Thyroid gland (tissue), 4 donors: ENCODE measurements around the gene WDR4. TPM values are rescaled to one million over a fixed set of nuclear protein-coding genes. Genes with fewer than 3 reads are reported as not detected.
"Not testable (repeated sequence)": the region's sequence is repeated elsewhere in the genome, so short reads cannot be mapped to it uniquely, and the experiment has no call there.

Experiments
- DNase-seq, 2 donors: peaks; one replicate each; pipeline ENCODE4 v3.0.0-alpha.2; 2019
- H3K27ac ChIP-seq, 3 donors: fragments of 200-600 bp; sonication (generic); 1 replicate in 2 of 3; 2 replicates in 1 of 3; pipeline ENCODE4 v1.5.1; 2016 to 2019; ENCODE audit warnings: mild to moderate bottlenecking in 1 of 3, moderate library complexity in 1 of 3
- H3K27me3 ChIP-seq: fragments of 200-600 bp; sonication (generic); one replicate; pipeline ENCODE4 v1.5.1; 2019
- H3K36me3 ChIP-seq, 2 donors: fragments of 200-600 bp; sonication (generic); one replicate each; pipeline ENCODE4 v1.5.1; 2016 to 2019
- H3K4me1 ChIP-seq, 2 donors: fragments of 200-600 bp; sonication (generic); one replicate each; pipeline ENCODE4 v1.5.1; 2017 to 2019
- H3K4me3 ChIP-seq, 3 donors: fragments of 200-600 bp; sonication (generic); replicated peaks in 1 of 3; 1 replicate in 2 of 3; 2 replicates in 1 of 3; pipeline ENCODE4 v1.5.1; 2016; ENCODE audit warnings: mild to moderate bottlenecking in 1 of 3
- H3K9me3 ChIP-seq: fragments of 200-600 bp; sonication (generic); one replicate; pipeline ENCODE4 v1.5.1; 2017
- CTCF ChIP-seq, 6 experiments: fragments of 200-600 bp in 3 of 6; fragments of 450-650 bp in 3 of 6; sonication (generic) in 3 of 6; IDR thresholded peaks; one replicate each; pipeline ENCODE4 v1.5.1; 2016 to 2019; ENCODE audit warnings: antibody characterized with exemption in 6 of 6, mild to moderate bottlenecking in 2 of 6, inconsistent platforms in 1 of 6, moderate library complexity in 1 of 6
- POLR2A ChIP-seq, 2 donors: fragments of 450-650 bp; IDR thresholded peaks; one replicate each; pipeline ENCODE4 v1.6.1; 2017; ENCODE audit warnings: antibody characterized with exemption in 2 of 2, mild to moderate bottlenecking in 2 of 2, moderate library complexity in 1 of 2
- WGBS, 2 donors: methylation state at CpG; one replicate each; pipeline ENCODE4 v1.1.5; 2017; 5-methylcytosine and 5-hydroxymethylcytosine counted together
- intact Hi-C: fragments of 100-400 bp; cut with DNase I; formaldehyde crosslinking; loops from one replicate; pipeline ENCODE4 v1.15.1; 2023
- total RNA-seq, 4 donors: library from RNA; depleted of rRNA; stranded (reverse); fragments of >200 nt; gene quantifications; one replicate each; pipeline ENCODE4 v1.2.3, GENCODE V29; 2016

The WDR4 gene
- total RNA-seq, 4 donors from 2014 or later, result 8.1 to 13.2 (median 10.9) TPM

DNA sequence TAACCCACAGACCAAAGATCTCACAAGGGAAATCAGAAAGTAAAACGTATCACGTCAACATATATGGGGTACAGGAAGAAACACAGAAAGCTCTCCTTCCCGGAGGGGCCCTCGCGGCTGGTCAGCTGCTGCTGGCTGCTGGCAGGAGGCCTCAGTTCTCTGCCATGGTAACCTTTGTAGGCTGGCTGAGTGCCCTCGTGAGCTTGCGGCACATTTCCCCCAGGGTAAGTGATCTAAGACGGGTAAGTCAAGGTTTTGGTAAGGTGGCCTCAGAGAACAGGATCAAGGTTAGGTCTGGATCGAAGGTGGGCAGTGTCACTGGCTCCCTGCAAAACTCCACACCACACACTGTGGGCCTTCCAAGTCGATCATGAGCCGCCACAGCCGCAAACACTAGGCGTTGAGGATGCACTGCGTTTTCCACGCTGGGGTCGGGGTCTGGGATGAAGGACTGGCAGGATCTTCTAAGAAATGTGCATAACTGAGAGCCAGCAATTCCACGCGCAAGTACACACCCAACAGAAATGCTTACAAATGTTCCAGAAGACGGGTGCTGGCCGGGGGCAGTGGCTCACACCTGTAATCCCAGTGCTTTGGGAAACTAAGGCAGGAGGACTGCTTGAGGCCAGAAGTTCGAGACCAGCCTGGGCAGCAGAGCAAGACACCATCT is 33.9 kb downstream of the WDR4 start:
- Histone ChIP-seq H3K27me3 (no peaks in the 10 kb centered on the region), H3K27ac (peak overlapping the region; percentile 53 to 70 (median 65)), H3K4me3 (no peak overlapping the region), H3K36me3 (peaks cover 13 to 17% of the 10 kb centered on the region in 2 donors), H3K9me3 (no peaks in the 10 kb centered on the region), H3K4me1 (peaks cover 14 to 15% of the 10 kb centered on the region in 2 donors)
- TF ChIP-seq POLR2A (IDR thresholded peaks at IDR 0.05) (no peak), CTCF (IDR thresholded peaks at IDR 0.05) (no peak)
- peak; percentile 80 to 83 for DNase-seq
- WGBS, 2 donors, result 76 to 80% methylated on average over 21 of the region's 21 CpGs
- intact Hi-C loops, result loop anchor here (10.0 kb wide), 1 partner anchor 59 kb away; no protein-coding TSS in a partner anchor

DNA sequence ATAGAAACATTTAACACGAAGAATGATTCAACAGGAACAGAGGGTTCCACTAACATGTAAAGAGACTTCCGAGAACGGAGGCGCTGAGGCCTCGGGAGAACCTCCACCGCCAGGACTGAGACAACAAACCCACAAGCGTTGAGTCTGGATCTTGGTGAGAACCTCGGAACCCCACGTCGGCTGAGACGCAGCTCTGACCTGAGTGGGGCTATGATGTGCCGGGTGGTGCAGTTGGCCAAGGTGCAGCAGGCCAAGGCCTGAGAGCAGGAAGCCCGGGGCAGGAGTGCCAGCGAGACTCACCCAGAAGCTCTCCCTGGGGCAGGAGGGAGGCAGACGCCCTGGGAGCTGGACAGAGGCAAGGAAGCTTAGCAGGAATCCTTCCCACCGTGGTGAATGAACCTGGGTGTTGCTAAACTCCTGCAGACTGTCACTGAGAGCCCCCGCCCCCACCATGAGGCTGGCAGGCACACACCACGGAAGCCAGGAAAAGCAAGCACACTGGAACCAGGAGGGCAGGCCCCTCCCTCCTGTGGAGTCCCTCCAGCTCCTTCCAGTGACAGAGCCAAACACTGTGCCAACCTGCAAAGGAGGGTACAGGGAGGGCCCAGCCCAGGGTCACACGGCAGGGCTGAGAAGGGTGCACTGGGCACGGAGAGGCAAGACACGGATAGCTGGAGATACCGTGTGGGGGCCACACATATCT is 34.8 kb downstream of the WDR4 start:
- Histone ChIP-seq H3K27me3 (no peaks in the 10 kb centered on the region), H3K4me1 (peaks cover 14 to 15% of the 10 kb centered on the region in 2 donors), H3K9me3 (no peaks in the 10 kb centered on the region), H3K4me3 (no peak overlapping the region), H3K27ac (peak overlapping the region; percentile 53 to 70 (median 65)), H3K36me3 (peaks cover 8 to 12% of the 10 kb centered on the region in 2 donors)
- TF ChIP-seq CTCF (IDR thresholded peaks at IDR 0.05) (no peak), POLR2A (IDR thresholded peaks at IDR 0.05) (no peak)
- 78% methylated on average over 18 to 21 of the region's 22 CpGs for WGBS, 2 donors
- intact Hi-C loops, result loop anchor here (10.0 kb wide), 1 partner anchor 60 kb away; no protein-coding TSS in a partner anchor
- DNase-seq, result peak; percentile 93 to 95

DNA sequence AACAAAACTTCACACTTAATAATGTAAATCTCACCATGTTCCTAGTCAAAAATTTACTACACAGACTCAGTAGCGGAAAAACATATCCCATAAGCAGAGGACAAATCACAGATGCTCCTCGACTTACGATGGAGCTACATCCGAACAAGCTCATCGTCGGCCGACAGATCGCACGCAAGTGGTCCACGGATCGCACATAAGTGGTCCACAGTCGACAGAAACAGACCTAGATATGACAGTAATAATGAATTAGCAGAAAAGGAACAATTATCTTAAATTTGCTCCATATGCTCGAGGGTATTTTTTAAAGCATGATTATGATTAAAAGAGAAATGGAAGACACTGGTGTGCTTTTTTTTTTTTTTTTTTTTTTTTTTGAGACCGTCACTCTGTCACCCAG is 36.3 kb downstream of the WDR4 start:
- Histone ChIP-seq H3K9me3 (no peaks in the 10 kb centered on the region), H3K4me1 (peaks cover 14 to 15% of the 10 kb centered on the region in 2 donors), H3K27me3 (no peaks in the 10 kb centered on the region), H3K4me3 (no peak overlapping the region), H3K36me3 (peaks cover 6 to 7% of the 10 kb centered on the region in 2 donors), H3K27ac (no peak overlapping the region)
- WGBS, 2 donors, result 94 to 98% methylated on average over 14 of the region's 14 CpGs
- TF ChIP-seq POLR2A (IDR thresholded peaks at IDR 0.05) (no peak), CTCF (IDR thresholded peaks at IDR 0.05) (no peak)
- no peak for DNase-seq
- intact Hi-C loops, result loop anchor here (10.0 kb wide), 1 partner anchor 62 kb away; no protein-coding TSS in a partner anchor

DNA sequence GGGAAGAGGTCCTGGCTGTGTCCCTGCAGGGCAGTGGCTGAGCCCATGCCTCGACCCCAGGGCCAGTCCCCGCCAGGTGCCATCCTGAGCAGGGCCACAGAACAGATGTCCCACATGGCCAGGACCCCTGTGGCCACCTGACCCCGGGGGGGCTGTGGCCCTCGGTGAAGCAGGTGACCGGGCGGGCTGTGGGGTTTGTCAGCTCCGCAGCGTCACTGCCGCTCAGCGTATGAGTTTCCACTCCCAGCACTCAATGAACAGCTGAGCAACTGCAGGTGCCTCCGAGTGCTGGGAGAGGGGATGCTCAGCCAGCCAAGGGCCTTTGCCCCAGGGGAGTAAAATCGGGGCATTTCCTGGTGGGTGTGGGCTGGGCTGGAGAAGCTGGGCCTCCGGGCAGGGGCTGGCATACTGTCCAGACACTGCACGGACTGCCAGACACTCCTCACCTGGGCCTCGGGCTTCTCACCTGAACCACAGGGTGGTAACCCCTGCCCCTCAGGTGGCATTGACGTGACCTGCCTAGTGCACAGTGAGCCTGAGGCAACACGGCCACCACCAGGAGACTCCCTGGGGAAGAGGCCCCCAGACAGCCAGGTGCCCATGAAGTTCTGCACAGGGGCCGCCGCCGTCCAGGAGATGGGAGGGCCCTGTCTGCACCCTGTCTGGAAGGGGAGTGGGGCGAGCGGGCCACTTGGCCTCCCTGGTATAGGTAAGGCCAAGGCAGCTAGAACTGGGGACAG is 37.3 kb downstream of the WDR4 start:
- intact Hi-C loops, result loop anchor here (10.0 kb wide), 1 partner anchor 63 kb away; no protein-coding TSS in a partner anchor
- H3K36me3 ChIP-seq, DNase-seq: not testable (repeated sequence)

DNA sequence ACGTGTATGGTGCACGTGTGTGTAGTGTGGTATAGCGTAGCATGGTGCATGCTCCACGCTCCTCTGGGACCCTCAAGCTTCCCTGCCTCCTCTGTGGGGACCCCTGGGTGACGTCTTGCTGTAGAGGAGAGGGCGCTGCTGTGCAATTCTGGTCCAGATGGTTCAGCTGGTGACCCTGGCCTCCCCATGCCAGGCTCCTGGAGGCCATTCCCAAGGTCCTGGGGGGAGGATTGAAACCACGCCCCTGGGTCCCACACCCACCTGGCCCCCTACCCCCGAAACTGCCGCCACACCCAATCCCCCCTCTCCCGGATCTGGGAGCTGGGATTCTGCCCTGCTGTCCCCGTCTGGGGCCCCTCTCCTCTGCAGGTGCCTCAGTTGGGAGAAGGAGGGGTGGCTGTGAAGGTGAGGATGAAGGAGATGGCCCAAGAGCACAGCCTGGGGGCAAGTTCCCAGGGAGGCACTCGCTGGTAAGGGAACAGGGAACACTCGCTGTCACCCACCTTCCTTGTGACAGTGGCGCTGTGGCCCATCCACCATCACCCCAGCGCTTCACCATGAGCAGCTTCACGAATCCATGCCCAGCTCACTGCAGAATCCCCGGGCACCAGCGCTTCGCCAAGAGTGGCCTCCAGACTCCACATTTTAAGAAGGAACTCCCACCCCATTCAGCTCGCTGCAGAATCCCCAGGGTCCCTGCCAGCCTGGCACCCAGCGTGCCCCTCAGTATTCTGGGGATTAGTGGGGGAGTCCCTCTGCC is 38.0 kb downstream of the WDR4 start:
- TF ChIP-seq POLR2A (IDR thresholded peaks at IDR 0.05) (no peak), CTCF (IDR thresholded peaks at IDR 0.05) (no peak)
- Histone ChIP-seq H3K27me3 (no peaks in the 10 kb centered on the region), H3K27ac (no peak overlapping the region), H3K36me3 (peaks cover 6 to 7% of the 10 kb centered on the region in 2 donors), H3K4me3 (no peak overlapping the region), H3K9me3 (no peaks in the 10 kb centered on the region), H3K4me1 (peaks cover 14 to 15% of the 10 kb centered on the region in 2 donors)
- DNase-seq, result no peak
- 95 to 96% methylated on average over 12 to 16 of the region's 21 CpGs for WGBS, 2 donors
- intact Hi-C loops, result loop anchor here (10.0 kb wide), 1 partner anchor 63 kb away; no protein-coding TSS in a partner anchor

More for the DNA sequence above, 37.3 kb downstream of the WDR4 start:
- H3K27me3 ChIP-seq, H3K4me3 ChIP-seq, H3K27ac ChIP-seq, H3K9me3 ChIP-seq: not testable (repeated sequence)
- peaks cover 14 to 15% of the 10 kb centered on the region in 2 donors for H3K4me1 ChIP-seq
- 100% methylated on average over 3 to 8 of the region's 22 CpGs for WGBS, 2 donors
